Vagina (tissue), 2 donors: ENCODE results near the gene SELENOS.

Source experiments
- POLR2A ChIP-seq, 2 donors: fragments of 450-650 bp; IDR thresholded peaks; one replicate each; pipeline ENCODE4 v1.6.1; 2017; ENCODE audit warnings: antibody characterized with exemption in 2 of 2, mild to moderate bottlenecking in 2 of 2, moderate library complexity in 2 of 2
- TF ChIP-seq, protein P1 (sequence below), 3 experiments: fragments of 450-650 bp in 2 of 3; fragments of 200-600 bp in 1 of 3; sonication (generic) in 1 of 3; IDR thresholded peaks; one replicate each; pipeline ENCODE4 v1.5.1; 2017 to 2019; ENCODE audit warnings: antibody characterized with exemption in 3 of 3, mild to moderate bottlenecking in 2 of 3, moderate library complexity in 2 of 3

DNA sequence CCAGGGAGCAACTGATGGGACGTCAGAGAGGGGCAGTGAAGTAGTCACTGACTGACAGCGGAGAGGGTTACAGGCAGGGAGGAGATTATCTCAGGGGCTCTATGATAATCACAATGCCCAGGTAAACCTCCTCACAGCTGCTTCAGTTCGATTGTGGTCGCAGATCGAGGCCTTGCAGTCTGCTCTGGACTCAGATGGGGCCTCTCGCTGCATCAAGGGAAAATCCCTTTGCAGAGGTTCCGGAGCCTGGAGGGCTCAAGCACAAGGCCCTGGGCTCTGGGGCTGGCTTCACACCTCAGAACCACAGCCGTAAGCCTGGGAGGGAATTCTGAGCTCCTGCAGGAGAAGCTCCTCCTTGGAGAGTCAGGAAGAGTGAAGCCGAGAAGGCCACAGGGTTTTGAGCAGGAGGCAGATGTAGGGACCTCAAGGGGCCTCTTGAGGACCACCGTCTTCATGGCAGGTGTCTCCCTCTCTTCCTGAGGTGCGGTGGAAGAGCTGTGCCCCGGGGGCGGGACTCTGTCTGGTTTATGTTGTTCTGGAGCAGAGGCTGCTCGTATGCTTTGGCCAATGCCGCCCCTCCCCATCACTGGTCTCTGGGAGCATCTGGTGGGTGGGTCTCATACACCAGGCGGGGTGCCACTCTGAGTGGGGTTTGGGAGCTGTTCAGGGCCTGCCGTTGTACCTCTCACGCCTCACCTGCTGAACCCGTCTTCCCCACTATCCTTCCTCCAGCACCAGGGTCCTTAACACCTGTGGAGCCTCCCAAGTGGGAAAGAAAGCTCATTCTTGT lies 37.2 kb upstream of the SELENOS start:
- TF ChIP-seq, protein P1, sequence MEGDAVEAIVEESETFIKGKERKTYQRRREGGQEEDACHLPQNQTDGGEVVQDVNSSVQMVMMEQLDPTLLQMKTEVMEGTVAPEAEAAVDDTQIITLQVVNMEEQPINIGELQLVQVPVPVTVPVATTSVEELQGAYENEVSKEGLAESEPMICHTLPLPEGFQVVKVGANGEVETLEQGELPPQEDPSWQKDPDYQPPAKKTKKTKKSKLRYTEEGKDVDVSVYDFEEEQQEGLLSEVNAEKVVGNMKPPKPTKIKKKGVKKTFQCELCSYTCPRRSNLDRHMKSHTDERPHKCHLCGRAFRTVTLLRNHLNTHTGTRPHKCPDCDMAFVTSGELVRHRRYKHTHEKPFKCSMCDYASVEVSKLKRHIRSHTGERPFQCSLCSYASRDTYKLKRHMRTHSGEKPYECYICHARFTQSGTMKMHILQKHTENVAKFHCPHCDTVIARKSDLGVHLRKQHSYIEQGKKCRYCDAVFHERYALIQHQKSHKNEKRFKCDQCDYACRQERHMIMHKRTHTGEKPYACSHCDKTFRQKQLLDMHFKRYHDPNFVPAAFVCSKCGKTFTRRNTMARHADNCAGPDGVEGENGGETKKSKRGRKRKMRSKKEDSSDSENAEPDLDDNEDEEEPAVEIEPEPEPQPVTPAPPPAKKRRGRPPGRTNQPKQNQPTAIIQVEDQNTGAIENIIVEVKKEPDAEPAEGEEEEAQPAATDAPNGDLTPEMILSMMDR (IDR thresholded peaks at IDR 0.05): no peak
- no peak for TF ChIP-seq POLR2A (IDR thresholded peaks at IDR 0.05)
